AG04449 (cell line): ENCODE results near the gene TMEM98.

ENCODE experiments used
- CTCF ChIA-PET: fragments of 350-600 bp; formaldehyde crosslinking; extraction: SDS; loops from one replicate; lab custom pipeline; 2021; ENCODE audit warnings: antibody characterized with exemption; lab: Yijun Ruan, JAX
- POLR2A ChIA-PET: fragments of 400-600, 350-600 bp; formaldehyde crosslinking; extraction: SDS; loops from one replicate; lab custom pipeline; 2020; ENCODE audit warnings: antibody characterized with exemption, inconsistent platforms; lab: Yijun Ruan, JAX
- DNase-seq: peaks from one replicate; pipeline ENCODE4 v3.0.0-alpha.2; 2010; ENCODE audit warnings: low read depth, low spot score
- H3K4me3 ChIP-seq: 2 replicates; pipeline ENCODE4 v1.5.1; 2011; ENCODE audit warnings: low read depth, mild to moderate bottlenecking, control low read depth, low read length
- CTCF ChIP-seq: IDR thresholded peaks from one replicate; pipeline ENCODE4 v1.5.1; 2011; ENCODE audit warnings: mild to moderate bottlenecking, moderate library complexity, low read length, control low read depth, inconsistent platforms; ENCODE audit not compliant: insufficient read depth; ENCODE audit errors: missing control alignments

The TMEM98 gene

GRCh38 chr17:32992321-32993033, 64.5 kb downstream of the TMEM98 start:
- no peak for DNase-seq
- POLR2A ChIA-PET = no interaction called here
- no peak overlapping the region for H3K4me3 ChIP-seq
- CTCF ChIA-PET = interaction anchor here (1.1 to 1.5 kb wide), 2 partner anchors 115 to 211 kb away, joined by 3 to 4 read pairs; no protein-coding TSS in a partner anchor
- TF ChIP-seq CTCF = no peak

GRCh38 chr17:32993977-32994376, 66.0 kb downstream of the TMEM98 start:
- DNase-seq = no peak
- POLR2A ChIA-PET = no interaction called here
- no peak overlapping the region for H3K4me3 ChIP-seq
- TF ChIP-seq CTCF = no peak
- CTCF ChIA-PET = no interaction called here
